HG02678 (cell line): Measurements from ENCODE around the gene CARHSP1.
"Not testable (repeated sequence)": the region's sequence is repeated elsewhere in the genome, so short reads cannot be mapped to it uniquely, and the experiment has no call there.

Source experiments
- ATAC-seq: cut with Tn5 transposase; IDR thresholded peaks from one replicate; pipeline ENCODE4 v1.9.1; 2021; ENCODE audit warnings: mild to moderate bottlenecking, moderate library complexity; ENCODE audit not compliant: unreplicated experiment

CARHSP1 gene

DNA sequence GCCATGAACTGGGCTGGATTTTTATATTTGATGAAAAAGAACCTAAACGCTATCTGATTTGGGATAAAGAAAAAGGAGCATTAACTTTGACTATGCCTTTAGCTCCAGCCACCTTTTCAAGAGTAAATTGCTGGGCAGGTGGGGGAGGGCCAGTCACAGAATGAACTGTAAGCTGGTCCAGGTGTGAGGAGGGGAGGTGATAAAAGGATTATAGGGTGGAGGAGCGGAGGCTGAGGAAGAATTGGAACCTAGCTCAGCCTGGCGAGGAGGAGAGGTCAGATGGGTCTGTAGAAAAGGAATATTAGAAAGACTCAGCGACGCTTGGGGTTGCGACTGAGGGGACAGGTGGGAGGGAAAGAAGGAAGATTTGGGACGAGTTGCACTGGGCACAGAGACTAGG lies 32.0 kb downstream of the CARHSP1 start:
- not testable (repeated sequence) for ATAC-seq

DNA sequence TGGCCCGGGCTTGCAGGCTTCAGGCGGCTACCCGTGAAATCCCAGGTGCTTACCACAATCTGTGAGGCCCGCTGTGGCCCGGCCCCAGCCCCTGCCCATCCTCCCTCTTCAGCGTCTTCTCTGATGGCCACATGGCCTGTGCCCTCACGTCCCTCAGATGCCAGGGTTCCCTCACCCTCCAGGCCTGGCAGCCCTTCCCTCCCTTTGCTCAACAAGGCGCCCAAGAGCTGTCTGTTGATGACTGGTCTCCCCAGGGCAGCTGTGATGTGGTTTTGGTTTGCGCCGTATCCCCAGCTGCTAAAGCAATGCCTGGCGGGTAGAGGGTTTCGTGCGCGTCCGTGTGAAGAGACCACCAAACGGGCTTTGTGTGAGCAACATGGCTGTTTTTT lies 36.1 kb downstream of the CARHSP1 start:
- ATAC-seq: no peak

DNA sequence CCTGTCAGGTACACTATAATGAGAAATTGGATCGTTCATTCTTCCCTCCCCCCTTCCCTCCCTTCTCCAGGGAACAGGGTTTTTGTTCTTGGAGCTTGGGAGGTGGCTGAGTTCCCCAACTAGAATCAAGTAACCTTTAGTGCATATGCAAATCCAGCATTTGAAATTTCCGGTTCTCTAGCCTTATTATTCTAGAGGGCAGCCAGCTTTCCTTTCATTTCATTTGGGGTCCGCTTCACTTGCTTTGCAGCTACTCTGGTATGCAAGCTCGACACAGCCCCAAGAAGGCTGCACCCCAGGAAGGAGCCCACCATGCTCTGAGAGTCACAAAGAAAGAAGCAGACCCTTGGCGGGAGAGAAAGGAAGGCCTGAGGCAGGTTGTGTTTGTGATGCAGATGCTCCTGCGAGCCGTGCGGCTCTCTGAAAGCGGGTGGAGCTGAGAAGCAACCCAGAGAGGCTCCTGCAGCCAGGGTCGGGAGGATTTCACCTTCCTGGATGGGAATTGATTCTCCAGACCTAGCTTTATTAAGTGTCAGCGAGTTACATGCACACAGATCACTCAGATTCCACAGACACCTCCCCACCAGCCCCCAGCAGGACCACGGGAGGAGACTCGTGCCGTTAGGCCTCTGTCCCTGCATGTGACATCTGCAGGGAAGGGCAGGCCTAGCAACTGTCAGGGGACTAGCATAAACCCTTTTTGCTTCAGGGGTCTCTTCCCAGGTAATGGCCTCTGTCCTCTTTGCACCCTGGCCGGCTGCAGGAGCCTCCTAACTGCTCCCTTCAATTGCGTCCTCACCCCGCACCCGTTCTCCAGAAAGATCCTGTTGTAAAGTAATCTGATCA lies 36.7 kb downstream of the CARHSP1 start:
- no peak for ATAC-seq

DNA sequence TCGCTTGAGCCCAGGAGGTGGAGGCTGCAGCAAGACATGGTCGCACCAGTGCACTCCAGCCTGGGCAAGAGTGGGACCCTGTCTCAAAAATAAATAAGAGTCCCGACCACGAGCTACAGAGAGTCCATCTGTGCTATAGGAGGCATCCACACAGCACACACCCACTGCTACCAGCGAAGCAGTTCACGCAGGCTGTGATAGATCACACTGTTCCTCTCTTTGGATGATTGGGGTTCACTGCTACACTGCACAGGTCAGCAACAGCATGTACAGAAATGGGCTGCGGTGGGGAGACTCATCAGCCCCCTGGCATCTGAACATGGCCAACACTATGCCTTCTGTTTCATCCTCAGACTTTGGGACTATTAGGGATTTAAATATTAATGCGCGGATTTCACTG lies 37.4 kb downstream of the CARHSP1 start:
- ATAC-seq: no peak

DNA sequence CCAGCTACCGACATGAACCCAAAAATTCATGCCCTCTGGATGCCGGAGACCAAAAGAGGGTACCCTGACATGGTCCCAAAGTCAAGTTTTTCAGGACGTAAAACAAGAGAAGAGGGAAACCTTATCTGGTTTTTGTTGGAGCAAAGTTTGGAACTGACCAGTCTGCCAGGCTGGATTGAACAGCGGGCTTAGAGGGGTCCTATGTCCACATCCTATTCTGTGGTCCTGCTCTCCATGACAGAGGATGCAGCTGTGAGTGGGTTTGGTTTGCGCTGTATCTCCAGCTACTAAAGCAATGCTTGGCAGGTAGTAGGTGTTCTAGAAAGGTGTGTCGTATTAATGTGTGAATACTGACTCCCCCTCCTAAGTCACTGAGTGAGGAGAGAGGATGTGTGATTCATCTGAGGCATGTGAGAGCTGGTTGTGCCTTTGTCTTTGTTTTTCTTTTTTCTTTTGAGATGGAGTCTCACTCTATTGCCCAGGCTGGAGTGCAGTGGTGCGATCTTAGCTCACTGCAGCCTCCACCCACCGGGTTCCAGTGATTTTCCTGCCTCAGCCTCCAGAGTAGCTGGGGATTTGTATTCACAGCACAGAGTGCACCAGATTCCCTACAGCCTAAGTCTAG lies 40.2 kb downstream of the CARHSP1 start:
- no peak for ATAC-seq

DNA sequence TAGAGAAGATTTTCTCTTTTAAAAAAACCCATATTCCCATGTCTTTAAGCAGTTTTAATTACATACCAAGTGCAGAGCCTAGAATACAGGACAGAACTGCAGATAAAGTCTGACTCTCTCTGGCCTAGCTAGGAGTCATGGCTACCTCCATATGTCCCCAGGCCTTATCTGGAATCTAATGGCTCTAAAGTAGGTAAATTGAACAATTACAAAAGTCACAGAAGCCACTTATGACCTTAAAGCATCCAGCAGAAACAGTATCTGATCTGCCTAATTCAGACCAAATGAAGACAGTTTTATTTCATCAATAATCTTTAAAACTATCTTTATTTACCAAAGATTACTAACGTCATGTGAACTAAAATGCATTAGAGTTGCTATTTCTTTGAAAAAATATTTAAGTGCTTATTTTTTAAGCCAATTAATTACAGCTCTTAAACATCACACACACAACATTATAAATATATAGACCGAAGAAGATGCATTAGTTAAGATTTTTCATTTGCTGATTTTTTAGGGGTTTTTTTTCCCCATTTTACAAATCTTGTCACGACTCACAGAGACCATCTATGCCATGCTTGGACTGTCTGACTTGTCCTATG lies 42.4 kb downstream of the CARHSP1 start:
- ATAC-seq: no peak

DNA sequence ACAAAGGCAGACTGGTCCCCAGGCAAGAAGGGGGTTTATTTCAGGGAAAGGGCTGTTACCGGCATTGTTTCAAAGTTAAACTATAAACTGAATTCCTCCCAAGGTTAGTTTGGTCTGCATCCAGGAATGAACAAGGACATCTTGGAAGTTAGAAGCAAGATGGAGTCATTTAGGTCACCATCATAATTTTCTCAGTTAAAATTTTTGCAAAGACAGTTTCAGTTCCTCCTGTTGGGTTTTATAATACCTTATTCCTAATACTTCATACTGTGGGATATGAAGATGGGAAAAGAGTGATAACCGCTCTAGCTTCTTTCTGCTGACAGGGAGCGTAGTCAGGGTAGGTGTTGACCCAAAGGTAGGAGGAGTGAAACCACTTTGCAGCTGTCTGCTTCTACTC lies 46.4 kb downstream of the CARHSP1 start:
- no peak for ATAC-seq

DNA sequence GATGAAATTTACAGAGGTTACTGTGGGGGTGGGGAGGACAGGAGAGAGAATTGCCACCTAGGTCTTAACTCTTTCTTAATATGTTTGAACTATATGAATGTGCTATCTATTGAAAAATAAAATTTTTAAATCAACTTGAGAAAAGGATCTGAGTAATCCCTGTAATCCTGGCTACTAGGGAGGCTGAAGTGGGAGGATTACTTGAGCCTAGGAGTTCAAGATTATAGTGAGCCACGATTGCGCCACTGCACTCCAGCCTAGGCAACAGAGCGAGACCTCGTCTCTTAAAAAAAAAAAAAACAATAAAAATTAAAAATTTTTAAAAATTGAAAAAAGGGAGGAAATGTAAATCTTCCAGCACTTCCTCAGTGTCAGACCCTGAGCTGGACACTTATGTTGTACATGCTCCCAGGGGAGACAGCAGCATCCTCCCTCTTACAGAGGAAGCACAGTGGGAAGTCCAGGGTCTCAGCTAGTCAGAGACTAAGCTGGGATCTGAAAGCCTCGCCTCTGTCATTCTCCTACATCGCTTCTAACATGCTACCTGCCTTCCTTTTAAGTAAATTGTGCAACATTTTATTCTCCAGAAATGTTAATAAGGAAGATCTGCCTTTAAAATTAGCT lies 49.3 kb downstream of the CARHSP1 start:
- no peak for ATAC-seq

DNA sequence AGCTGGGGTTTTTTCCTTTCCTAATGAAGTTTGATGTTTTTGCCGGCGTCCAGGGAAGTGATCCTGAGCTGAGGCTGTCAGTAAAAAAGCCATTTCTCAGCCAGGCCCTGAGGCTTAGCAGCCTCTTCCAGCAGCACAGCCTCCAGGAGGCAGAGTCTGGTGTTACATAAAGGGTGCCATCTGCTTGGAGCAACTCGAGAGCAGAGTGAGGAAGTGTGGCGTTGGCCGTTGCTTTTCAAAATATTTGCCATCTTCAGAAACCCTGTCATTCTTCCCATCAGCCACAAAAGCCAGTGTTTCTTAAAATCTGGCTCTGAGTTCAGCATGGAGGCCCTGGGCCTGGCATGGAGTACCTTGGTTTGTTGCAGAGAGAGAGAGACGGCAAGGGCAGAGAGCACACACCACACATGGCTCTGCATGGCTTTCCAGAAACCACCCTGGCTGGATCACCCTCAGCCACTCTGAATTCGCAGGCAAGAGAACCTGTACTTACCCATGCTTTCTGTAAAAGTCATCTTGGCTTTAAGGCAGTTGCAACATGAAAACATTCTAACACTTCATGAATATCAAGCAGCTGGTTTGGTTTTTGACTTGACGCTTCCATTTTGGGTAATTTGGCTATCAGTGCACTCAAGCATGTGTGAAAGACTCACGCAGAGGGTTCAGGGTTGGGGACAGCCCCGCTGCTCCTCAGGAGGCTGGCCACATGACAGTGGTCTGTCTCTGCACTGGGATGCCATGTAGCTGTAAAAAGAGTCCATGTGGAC lies 50.1 kb downstream of the CARHSP1 start:
- peak; percentile 81 for ATAC-seq

DNA sequence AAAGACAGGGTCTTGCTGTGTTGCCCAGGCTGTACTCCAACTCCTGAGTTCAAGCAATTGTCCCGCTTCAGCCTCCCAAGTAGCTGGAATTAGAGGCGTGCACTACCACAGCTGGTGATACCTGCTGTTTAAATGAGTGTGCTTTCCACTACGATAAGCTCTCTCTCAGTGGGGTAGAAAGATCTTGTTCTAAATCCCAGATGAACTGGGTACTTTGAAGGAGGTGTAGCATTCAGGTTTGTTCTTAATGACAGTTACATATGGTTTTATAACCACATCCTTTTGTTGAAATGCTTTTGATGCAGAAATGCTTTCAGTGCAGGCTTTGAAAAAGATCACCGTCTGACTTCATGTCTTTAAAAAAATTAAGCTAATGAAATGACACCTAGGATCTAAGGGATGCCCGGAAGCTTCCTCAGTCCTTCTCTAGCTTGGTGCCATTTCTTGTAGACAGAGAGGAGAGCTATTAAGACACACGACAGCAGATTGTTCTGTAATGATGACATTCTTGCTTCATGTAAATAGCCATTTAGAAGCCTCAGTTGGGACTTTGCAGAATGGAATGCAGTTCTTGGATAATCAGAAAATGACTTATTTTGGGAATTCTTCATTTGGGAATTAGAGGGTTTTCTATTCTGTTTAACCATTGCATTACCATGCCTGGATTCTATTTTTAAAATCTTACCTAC lies 51.7 kb downstream of the CARHSP1 start:
- ATAC-seq: no peak

DNA sequence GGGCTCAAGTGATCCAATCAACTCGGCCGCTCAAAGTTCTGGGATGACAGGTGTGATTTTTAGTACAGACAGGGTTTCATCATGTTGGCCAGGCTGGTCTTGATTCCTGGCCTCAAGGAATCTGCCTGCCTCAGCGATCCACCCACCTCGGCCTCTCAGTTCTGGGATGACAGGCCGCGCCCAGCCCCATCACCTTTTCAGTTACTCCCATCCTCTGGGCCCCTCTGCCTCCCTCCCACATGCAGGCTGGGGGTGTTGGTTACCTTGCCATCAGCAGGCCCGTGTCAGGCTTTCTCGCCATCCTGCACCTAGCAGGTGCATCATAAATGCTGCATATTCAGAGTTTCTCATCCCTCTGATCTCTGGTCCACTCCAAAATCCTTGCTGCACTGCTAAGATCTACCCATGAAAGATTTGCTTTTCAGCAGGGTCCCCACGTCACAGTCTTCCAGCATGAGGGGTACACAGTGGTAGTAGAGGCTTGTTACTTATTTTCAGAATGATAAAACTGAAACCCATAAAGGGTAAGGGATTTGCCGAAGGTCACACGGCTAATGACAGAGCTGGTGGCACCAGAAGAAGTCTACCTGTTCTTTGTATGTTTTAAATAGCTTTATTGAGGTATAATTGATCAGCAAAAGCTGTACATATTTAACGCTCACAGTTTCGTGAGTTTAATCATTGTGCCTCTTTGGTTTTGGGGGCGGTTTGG lies 54.6 kb downstream of the CARHSP1 start:
- ATAC-seq: peak; percentile 36

DNA sequence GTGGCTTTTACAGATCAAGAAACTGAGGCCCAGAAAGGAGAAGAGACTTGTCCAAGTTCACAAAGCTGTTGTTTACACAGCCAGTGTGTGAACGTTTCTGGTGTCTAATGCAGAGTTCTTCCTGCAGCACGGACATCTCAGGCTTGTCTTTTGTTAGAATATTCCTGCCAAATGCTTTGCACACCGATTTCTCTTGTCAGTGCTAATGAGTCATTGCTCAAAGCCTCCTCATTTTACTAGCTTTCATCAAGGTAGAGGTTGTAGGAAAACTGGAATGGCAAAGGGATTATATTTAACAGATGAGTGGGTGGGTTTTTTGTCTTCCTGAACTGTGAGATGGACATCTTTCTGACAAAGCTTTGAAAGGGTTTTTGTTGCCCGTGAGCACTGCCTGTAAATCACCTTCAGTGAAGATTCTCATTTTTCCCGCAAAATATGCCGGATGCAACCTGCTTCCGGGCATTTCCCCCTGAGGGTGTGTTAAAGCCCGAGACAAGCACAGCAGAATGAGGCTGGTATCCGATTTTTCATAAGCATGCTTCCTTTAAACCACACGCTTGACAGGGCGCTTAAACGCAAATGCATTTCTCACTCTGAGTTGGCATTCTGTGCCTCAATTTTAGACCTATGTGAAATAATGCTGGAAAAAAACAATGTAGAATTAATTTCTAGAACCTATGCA lies 56.5 kb downstream of the CARHSP1 start:
- ATAC-seq: no peak

DNA sequence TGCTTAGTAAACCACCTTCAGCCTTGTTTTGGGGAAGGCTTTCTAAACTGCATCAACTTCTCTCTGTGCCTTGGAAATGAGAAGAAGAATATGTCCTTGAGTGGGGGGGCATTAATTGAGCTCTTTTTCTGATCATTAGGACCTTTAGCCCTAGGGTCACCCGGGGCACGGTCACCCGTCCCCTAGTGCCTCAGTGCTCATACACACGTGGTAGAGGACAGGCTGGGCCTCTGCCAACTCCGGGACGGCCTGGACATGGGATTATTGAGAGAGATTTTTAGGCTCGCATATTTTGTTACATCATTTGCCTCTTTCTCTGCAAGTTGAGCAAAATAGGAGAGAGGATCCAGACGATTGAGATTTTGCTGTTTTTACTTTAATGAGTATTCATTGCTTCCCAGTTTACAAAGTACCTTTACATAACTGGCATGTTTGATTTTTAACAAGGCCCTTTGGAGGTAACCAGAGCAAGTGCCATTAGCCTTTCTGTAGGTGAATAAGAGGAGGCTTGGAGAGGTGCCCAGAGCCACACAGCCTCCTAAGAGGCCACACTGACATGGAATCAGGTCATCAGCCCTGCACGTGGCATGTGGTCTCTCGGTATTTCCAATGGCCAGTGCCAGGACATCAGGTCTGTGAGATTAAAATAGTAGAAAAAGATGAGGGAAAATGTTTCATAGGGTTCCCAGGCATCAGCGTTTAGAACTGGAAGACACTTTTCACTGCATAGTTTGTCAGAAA lies 60.0 kb downstream of the CARHSP1 start:
- no peak for ATAC-seq

DNA sequence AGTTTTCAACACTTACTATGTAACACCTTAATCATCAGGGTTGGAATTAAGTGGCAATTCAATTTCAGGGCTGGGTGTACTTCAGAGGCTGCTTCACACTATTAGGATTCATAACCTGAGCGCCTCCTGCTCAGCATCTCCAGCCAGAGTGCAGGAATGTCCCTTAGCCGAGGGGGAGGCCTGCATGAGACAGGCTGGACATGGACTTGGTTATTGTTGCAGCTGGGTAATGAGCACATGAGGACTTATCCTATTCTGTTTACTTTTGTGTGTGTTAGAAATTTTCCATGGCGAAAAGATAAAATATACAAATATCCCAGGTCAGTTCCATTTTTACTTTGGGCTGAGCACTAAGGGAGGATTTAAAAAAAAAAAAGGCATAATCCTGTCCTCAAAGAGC lies 60.8 kb downstream of the CARHSP1 start:
- ATAC-seq: no peak

DNA sequence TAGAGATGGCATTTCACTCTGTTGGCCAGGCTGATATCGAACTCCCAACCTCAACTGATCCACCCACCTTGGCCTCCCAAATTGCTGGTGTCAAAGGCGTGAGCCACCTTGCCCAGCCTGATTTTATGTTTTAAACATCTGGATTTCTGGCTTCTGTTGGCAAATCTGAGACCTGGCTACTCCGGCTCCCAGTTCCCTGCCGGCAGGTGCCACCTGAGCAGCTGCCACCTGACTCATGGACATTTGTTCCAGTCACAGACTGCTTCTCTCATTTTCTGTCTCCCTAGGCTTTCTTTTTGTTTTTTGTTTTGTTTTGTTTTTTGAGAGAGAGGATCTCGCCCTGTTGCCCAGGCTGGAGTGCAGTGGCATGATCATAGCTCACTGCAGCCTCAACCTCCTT lies 61.6 kb downstream of the CARHSP1 start:
- ATAC-seq: no peak

DNA sequence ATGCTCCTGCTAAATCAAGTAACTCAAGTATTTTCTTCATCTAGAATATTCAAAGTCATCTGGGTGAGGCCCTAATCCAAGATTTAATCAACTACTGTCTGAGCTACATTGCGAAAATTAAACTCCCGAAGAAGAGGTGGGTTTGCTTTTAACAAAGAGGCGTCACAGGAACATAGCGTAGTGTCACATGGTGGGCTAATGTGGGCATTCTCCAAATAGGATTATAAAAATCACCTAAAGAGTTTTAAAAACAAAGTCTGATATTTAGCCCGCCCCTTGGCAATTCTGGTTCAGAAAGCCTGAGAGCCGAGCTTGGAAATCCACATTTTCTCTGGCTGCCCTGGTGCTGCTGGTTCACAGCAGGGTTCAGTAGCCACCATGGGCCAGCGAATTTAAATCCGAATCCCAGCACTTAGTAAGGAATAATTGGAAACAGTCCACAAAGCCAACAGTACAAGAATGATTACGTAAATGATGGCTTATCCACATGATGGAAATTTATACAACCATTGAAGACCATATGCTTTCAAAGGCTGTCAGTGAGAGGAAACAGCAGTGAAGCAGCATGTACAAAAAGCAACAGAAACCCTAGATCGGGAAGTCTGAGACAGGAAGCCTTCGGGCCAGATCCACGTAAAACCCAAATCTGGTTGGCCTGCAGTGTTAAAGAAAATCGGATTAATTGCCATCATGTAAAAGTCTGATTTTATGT lies 62.4 kb downstream of the CARHSP1 start:
- no peak for ATAC-seq

DNA sequence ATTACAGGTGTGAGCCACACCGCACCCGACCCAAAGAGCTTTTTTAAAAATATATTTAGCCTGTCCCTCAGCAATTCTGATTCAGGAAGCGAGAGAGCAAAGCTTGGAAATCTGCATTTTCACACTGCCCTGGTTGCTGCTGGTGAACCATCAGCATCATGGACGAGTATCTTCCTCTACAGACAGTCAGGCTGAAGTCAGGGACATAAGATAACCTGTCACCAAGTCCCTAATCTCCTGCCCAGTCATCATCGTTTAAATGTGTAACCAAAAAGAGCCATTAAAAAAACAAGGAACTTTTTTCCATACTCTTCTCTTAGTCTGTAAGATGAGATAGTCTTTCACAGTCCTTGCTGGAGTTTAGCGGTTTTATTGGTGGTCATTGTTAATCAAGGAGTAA lies 64.5 kb downstream of the CARHSP1 start:
- ATAC-seq: no peak

DNA sequence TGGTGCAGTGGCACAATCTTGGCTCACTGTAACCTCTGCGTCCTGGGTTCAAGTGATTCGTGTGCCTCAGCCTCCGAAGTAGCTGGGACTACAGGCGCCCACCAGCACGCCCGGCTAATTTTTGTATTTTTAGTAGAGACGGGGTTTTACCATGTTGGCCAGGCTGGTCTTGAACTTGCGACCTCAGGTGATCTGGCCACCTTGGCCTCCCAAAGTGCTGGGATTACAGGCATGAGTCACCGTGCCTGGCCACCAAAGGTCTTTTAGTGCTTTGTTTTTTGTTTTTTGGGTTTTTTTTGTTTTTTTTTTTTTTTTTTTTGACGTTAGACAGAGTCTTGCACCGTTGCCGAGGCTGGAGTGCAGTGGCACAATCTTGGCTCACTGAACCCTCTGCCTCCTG lies 65.1 kb downstream of the CARHSP1 start:
- not testable (repeated sequence) for ATAC-seq
